Large intestine (tissue), 12 donors: Measurements from ENCODE around the gene KIF18A. TPM values are rescaled to one million over a fixed set of nuclear protein-coding genes. Genes with fewer than 3 reads are reported as not detected.
A peak's percentile ranks its signal among the peaks of the same experiment; 100 is the strongest.

Experiments used
- DNase-seq, 2 donors: peaks; one replicate each; pipeline versions ENCODE4 v3.0.0 to v3.0.0-alpha.2; 2013
- H3K27ac ChIP-seq: one replicate; pipeline ENCODE4 v1.5.1; 2013; ENCODE audit warnings: low read length
- H3K27me3 ChIP-seq: 2 replicates; pipeline ENCODE4 v1.6.1; 2013; ENCODE audit warnings: low read length; ENCODE audit not compliant: control insufficient read depth, insufficient read depth
- H3K36me3 ChIP-seq: 2 replicates; pipeline ENCODE4 v1.6.1; 2013; ENCODE audit warnings: low read length; ENCODE audit not compliant: control insufficient read depth, insufficient read depth
- H3K4me1 ChIP-seq: one replicate; pipeline ENCODE4 v1.6.1; 2013; ENCODE audit warnings: low read length; ENCODE audit not compliant: control insufficient read depth, insufficient read depth
- H3K4me3 ChIP-seq: one replicate; pipeline ENCODE4 v1.5.1; 2013; ENCODE audit warnings: low read length
- H3K9me3 ChIP-seq: one replicate; pipeline ENCODE4 v1.6.1; 2013; ENCODE audit warnings: mild to moderate bottlenecking, low read depth, low read length, moderate library complexity; ENCODE audit not compliant: control insufficient read depth
- WGBS: methylation state at CpG from one replicate; pipeline ENCODE4 v1.1.5; 2013; ENCODE audit warnings: low lambda C conversion rate; ENCODE audit not compliant: insufficient coverage; 5-methylcytosine and 5-hydroxymethylcytosine counted together
- long read RNA-seq, 11 donors: transcript quantifications; one replicate each; lab custom pipeline, GENCODE V29; 2026
- polyA plus RNA-seq: library from polyadenylated mRNA; unstranded; fragments of 120-200 nt; gene quantifications from one replicate; pipeline ENCODE4 v1.2.1, GENCODE V29; 2013

Gene KIF18A
- polyA plus RNA-seq = 5.2 TPM
- long read RNA-seq, donor 1 = 0 reads
- long read RNA-seq, donor 2 = 0 reads
- long read RNA-seq, donor 3 = 0 reads
- long read RNA-seq, donor 4 = 0 reads
- long read RNA-seq, donor 5 = 0 reads
- long read RNA-seq, donor 6 = 0 reads
- long read RNA-seq, donor 7 = 0 reads
- long read RNA-seq, donor 8, partial matches to known transcripts = 0 of 2 reads
- long read RNA-seq, donor 8, other reads (novel, unspliced or antisense) = 0 of 2 reads
- long read RNA-seq, donor 9, partial matches to known transcripts = 0 of 1 reads
- long read RNA-seq, donor 9, other reads (novel, unspliced or antisense) = 0 of 1 reads
- long read RNA-seq, donor 10, partial matches to known transcripts = 0 of 1 reads
- long read RNA-seq, donor 10, other reads (novel, unspliced or antisense) = 0 of 1 reads
- long read RNA-seq, donor 11 = 0 reads

DNA sequence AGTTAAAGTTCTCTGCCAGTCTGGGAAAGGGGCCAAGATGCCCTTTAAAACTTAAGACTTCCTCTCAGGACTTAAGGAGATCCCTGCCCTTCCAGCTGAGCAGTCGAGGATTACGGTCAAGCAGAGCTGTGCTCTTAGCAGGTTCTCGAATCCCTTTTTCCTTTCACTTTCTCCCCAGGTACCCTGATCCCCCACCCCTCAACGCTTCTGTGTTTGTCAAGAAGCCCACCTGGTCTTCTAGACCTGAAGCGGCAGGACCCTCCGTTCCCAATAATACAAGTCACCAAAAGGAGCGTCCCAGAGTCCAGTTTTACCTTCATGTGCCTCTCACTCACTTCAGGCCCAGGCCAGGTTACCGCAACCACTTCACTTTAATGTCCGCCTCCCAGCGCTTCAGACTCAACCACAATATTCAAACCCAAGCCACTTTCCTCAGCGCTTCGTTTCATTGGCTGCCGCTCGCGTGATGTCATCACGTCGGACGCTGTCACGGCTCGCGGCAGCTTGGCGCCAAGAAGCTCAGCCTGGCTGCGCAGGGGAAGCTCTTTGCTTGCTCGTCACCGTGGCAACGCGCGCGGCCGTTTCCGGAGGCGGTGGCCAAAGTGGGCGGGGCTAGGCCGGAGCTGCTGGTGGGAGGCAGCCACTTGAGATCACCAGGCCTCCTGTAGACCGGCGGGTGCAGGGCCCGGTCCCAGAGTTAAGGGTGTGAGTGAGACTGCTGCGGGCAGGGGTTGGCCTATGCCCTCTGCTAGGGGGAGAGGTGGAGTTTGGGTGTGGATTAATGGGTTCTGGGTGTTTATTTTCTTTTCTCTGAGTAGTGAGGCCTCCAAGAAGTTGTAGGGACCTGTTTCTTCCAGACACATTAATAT is at the start of gene KIF18A, which contains the start of gene METTL15:
KIF18A (minus strand) TSS at position 407 of the 869 bp plus-strand sequence. CDS start 10,209 bp downstream, outside the sequence.
METTL15 (plus strand) TSS at position 639 of the 869 bp plus-strand sequence. CDS start 4,947 bp downstream, outside the sequence.
- peak; percentile 100 for DNase-seq
- no peaks in the 10 kb centered on the region for H3K36me3 ChIP-seq
- H3K4me3 ChIP-seq = peak within 1 kb of the TSS; percentile 71
- H3K4me1 ChIP-seq = peaks cover 12% of the 10 kb centered on the region
- H3K27me3 ChIP-seq = no peaks in the 10 kb centered on the region
- no peaks in the 10 kb centered on the region for H3K9me3 ChIP-seq
- H3K27ac ChIP-seq = peak within 1 kb of the TSS; percentile 88
- no CpG with 5 or more reads among the region's 38 CpGs for WGBS

GRCh38 chr11:28153586-28153985 is 45.6 kb upstream of the KIF18A start:
- no peak for DNase-seq
- Histone ChIP-seq H3K27me3 (no peaks in the 10 kb centered on the region), H3K27ac (no peak overlapping the region), H3K4me1 (no peaks in the 10 kb centered on the region), H3K4me3 (no peak overlapping the region), H3K36me3 (peaks cover 16% of the 10 kb centered on the region), H3K9me3 (no peaks in the 10 kb centered on the region)
- 100% methylated on average over 2 of the region's 2 CpGs for WGBS

- no CpG with 5 or more reads among the region's 2 CpGs for WGBS
- Histone ChIP-seq H3K27ac (no peak overlapping the region), H3K36me3 (peaks cover 8% of the 10 kb centered on the region), H3K9me3 (no peaks in the 10 kb centered on the region), H3K4me1 (no peaks in the 10 kb centered on the region), H3K4me3 (no peak overlapping the region), H3K27me3 (no peaks in the 10 kb centered on the region)
- no peak for DNase-seq
Measured at GRCh38 chr11:28152743-28153142, 44.8 kb upstream of the KIF18A start.

- H3K4me1 ChIP-seq = no peaks in the 10 kb centered on the region
- no peak for DNase-seq
- no CpG with 5 or more reads among the region's 2 CpGs for WGBS
- H3K9me3 ChIP-seq = peaks cover 5% of the 10 kb centered on the region
- peaks cover 2% of the 10 kb centered on the region for H3K36me3 ChIP-seq
- no peaks in the 10 kb centered on the region for H3K27me3 ChIP-seq
- no peak overlapping the region for H3K4me3 ChIP-seq
- H3K27ac ChIP-seq = no peak overlapping the region
Measured at GRCh38 chr11:28146123-28146751, 38.3 kb upstream of the KIF18A start.

GRCh38 chr11:28144808-28145207 is 36.9 kb upstream of the KIF18A start:
- H3K9me3 ChIP-seq = peaks cover 10% of the 10 kb centered on the region
- H3K27me3 ChIP-seq = no peaks in the 10 kb centered on the region
- peaks cover 3% of the 10 kb centered on the region for H3K36me3 ChIP-seq
- H3K4me3 ChIP-seq = no peak overlapping the region
- DNase-seq = no peak
- no peaks in the 10 kb centered on the region for H3K4me1 ChIP-seq
- no peak overlapping the region for H3K27ac ChIP-seq
- WGBS = 100% methylated on average over 2 of the region's 2 CpGs

DNA sequence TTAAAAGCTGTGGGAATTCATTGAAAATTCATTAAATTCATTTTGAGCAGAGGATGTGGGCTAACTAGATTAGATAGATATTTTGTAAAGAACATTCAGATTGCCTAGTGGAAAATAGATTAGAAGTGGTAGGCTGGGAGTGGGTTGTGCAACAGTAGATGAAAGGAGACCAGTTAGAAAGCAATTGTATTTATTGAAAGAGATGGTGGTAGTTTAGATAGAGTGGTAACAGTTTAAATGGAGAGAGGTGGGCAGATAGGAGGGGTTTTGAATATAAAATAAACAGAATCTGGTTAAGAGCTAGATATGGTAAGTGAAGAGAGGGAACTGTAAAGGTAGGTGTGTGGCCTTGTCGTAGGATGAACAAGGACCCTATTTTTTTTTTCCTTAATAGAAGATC is 34.8 kb upstream of the KIF18A start:
- Histone ChIP-seq H3K27ac (no peak overlapping the region), H3K27me3 (no peaks in the 10 kb centered on the region), H3K4me1 (no peaks in the 10 kb centered on the region), H3K4me3 (no peak overlapping the region), H3K9me3 (peaks cover 18% of the 10 kb centered on the region), H3K36me3 (peaks cover 9% of the 10 kb centered on the region)
- WGBS = 100% methylated on average over 1 of the region's 1 CpG
- DNase-seq = no peak

DNA sequence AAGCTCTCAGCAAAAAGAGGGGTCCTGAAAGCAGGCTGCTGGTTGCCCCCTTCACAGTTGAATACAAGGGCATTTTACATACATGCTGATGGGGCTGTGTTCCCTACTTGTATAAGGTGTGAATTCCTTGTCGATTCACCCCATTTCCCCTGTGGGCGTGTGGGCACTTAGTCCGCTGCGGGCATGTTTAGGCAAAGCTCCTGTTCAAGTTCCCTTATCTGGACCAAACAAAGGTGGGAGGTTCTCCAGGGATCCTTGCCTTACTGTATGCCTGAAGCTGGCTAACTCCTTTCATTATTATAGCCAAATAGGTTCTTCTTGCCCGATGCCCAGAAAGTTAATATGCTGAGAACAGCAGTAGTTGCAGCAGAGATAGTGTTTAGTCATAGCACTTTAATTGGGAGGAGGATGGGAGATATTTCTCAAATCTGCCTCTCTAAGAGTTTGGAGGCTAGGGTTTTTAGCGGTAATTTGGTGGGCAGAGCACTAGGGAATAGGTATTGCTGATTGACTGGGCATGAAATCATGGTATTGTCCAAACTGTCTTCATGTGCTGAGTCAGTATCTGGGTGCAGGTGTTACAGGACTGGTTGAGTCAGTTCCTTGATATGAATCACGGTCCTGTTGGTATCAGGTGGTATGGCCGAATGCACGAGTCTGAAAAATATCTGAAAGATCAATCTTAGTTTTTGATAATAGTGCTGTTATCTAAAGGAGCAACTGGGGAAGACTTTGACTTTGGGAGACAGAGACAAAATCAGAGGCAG is 32.9 kb upstream of the KIF18A start:
- Histone ChIP-seq H3K4me1 (no peaks in the 10 kb centered on the region), H3K9me3 (peaks cover 19% of the 10 kb centered on the region), H3K4me3 (no peak overlapping the region), H3K36me3 (peaks cover 10% of the 10 kb centered on the region), H3K27ac (no peak overlapping the region), H3K27me3 (no peaks in the 10 kb centered on the region)
- WGBS = 100% methylated on average over 6 of the region's 9 CpGs
- DNase-seq = no peak

GRCh38 chr11:28139841-28140415 is 32.0 kb upstream of the KIF18A start:
- WGBS = no CpG with 5 or more reads among the region's 5 CpGs
- no peaks in the 10 kb centered on the region for H3K27me3 ChIP-seq

DNA sequence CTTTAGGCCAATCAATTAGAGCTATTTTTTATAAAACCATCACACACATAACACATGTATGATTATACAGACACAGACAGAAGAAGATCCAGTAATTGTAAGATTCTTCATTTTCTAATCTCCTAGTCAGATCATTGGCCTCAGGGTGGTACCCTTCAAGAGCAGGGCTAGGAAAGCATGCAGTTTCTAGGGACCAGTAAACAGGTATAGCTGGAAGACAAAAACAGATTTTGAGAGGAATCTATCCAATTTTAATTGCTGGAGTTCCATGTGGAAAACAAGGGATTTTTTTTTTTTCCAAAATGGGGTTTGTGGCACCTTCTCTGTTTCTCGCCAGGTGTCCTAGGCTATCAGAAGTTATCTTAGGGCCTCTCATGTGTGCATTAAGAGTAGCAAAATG is 29.9 kb upstream of the KIF18A start:
- Histone ChIP-seq H3K27ac (no peak overlapping the region), H3K4me3 (no peak overlapping the region), H3K4me1 (no peaks in the 10 kb centered on the region), H3K36me3 (peaks cover 23% of the 10 kb centered on the region), H3K9me3 (peaks cover 20% of the 10 kb centered on the region), H3K27me3 (no peaks in the 10 kb centered on the region)
- no peak for DNase-seq
- no CpG with 5 or more reads among the region's 1 CpG for WGBS

More at GRCh38 chr11:28139841-28140415, 32.0 kb upstream of the KIF18A start:
- H3K27ac ChIP-seq = no peak overlapping the region
- no peak for DNase-seq
- H3K4me3 ChIP-seq = no peak overlapping the region
- H3K36me3 ChIP-seq = peaks cover 15% of the 10 kb centered on the region
- no peaks in the 10 kb centered on the region for H3K4me1 ChIP-seq
- peaks cover 19% of the 10 kb centered on the region for H3K9me3 ChIP-seq
